ENCODE measurements around the gene PPP1R13L.
"Not testable (repeated sequence)": the region's sequence is repeated elsewhere in the genome, so short reads cannot be mapped to it uniquely, and the experiment has no call there.

PPP1R13L gene

DNA sequence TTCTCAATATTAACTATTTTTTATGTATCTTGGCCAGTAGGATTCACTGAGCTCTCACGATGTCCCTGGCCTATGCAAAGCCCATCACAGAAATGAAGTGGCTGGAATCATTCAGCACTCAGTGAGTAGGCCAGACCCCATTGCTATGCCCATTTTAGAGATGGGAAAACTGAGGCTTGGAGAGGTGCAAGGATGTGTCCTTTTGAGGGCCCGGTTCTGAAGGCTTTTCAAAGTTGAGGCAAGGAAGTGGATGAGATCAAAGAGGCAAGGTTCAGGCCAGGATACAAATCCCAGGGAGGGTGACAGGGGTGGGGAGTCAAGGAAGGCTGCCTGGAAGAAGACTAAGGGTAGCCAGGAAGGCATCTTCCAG is 37.5 kb upstream of the PPP1R13L start:
- H3K4me1 Mint-ChIP-seq = peaks cover 61% of the 10 kb centered on the region
- peak overlapping the region; percentile 98 for H3K27ac Mint-ChIP-seq
- DNase-seq (ENCODE audit: low spot score in 2 of 2) (no peak), ATAC-seq (no peak)
- peaks cover 20% of the 10 kb centered on the region for H3K36me3 Mint-ChIP-seq
- H3K4me3 Mint-ChIP-seq = peak overlapping the region; percentile 90
- no peaks in the 10 kb centered on the region for H3K9me3 Mint-ChIP-seq

DNA sequence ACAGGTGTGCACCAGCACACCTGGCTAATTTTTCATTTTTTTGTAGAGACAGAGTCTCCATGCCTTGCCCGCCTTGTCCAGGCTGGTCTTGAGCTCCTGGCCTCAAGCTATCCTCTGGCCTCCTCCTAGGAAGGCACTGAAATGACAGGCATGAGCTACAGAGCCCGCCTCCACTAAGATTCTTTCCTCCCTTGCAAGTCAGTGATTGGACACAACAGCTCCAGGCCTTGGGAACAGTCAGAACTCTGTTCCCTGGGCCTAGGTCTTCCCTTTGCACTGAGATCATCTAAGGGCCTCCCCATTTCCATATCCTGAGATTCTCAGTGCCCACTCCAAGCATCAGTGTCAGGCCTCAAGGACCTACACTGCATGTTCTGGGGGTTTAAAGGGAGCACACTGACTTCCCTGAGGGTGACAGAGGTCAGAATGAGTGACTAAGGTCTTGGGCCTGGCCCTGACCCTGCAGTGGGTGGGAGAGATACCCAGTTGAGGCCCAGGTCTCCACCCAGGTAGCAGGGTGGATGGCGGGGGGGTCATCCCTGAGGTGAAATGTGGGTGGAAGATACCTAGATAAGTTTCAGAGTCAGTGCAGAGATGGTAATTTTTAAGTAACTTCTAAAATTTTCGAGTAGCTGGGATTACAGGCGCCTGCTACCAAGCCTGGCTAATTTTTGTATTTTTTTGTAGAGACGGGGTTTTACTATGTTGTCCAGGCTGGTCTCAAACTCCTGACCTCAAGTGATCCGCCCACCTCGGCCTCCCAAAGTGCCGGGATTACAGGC is 36.2 kb upstream of the PPP1R13L start:
- H3K27ac Mint-ChIP-seq = peak overlapping the region; percentile 87
- no peak for ATAC-seq
- peaks cover 53% of the 10 kb centered on the region for H3K4me1 Mint-ChIP-seq
- H3K36me3 Mint-ChIP-seq = peaks cover 13% of the 10 kb centered on the region
- H3K4me3 Mint-ChIP-seq = peak overlapping the region; percentile 72
- DNase-seq (ENCODE audit: low spot score in 2 of 2) = no peak
- H3K9me3 Mint-ChIP-seq = no peaks in the 10 kb centered on the region

DNA sequence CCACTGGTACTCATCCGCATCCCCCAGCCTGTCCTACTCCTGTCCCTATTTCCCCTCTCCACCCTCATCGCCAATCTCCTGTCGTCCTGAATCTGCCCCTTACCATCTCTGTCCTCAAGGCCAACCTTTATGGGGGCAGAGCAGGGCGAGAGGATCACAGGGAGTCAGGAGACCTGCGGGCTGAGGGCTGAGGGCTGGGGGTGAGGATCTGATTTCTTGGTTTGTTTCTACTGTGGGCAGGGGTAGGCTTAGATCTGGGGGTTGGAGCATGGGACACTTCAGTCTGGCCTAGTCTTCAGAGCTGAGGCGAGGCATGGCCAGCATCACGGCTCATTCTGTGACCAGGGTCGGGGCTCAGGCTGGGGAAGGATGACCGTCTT is 35.4 kb upstream of the PPP1R13L start:
- Mint-ChIP-seq H3K4me3 (peak overlapping the region; percentile 72), H3K36me3 (peaks cover 13% of the 10 kb centered on the region), H3K27ac (peak overlapping the region; percentile 87), H3K4me1 (peaks cover 45% of the 10 kb centered on the region), H3K9me3 (no peaks in the 10 kb centered on the region)
- peak in 1 of 2 donors; percentile 62 for DNase-seq (ENCODE audit: low spot score in 2 of 2)
- no peak for ATAC-seq

DNA sequence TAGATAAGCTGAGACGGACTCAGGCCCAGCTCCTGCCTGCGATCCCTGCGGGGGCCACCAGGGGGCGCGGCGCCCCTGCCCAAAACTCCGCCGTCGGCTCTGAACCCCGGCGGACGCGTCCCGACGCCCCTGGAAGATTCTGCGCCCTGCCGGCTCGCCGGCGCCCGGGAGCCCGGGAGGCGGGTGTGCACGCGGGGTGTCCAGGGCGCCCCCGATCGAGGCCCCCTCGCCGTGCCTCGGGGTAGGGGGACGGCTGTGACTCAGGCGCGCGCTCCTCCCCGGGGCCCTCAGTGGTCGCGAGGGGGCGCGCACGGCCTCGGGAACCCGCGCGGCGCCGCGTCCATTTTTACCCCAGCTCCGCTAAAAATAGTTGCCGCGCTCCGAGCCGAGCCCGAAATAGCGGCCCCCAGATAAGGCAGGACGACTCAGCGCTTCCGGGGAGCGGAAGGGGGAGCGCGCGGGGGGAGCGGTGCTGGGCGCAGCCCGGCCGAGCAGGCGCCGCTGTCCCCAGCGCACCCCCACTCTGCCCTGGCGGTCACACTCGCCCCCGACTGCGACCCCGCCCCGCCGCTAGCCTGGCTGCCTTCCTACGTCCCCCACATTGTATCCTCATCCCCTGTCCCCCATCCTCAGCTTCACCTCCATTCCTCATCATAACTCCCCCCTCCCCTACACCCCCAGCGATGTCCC is 34.8 kb upstream of the PPP1R13L start:
- peak; percentile 85 for ATAC-seq
- H3K4me3 Mint-ChIP-seq = peak overlapping the region; percentile 72

DNA sequence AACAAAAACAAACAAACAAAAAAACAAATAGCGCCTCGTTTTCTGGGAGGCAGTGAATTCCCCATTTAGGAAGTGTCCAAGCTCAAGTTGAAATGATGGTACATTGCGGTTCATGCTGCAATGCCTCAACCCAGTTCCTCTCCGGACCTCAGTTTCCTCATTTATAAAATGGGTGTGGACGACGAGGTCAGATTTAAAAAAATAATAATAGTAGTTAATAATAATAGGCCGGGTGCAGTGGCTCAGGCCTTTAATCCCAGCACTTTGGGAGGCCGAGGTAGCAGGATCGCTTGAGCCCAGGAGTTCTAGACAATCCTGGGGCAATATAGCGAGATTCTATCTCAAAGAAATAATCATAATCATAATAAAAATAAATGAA is 34.3 kb upstream of the PPP1R13L start:
- no peak for ATAC-seq
- no peaks in the 10 kb centered on the region for H3K9me3 Mint-ChIP-seq
- H3K36me3 Mint-ChIP-seq = peaks cover 13% of the 10 kb centered on the region
- H3K27ac Mint-ChIP-seq = no peak overlapping the region
- H3K4me3 Mint-ChIP-seq = peak overlapping the region; percentile 72
- peaks cover 34% of the 10 kb centered on the region for H3K4me1 Mint-ChIP-seq
- no peak for DNase-seq (ENCODE audit: low spot score in 2 of 2)

More for the DNA sequence above, 34.8 kb upstream of the PPP1R13L start:
- Mint-ChIP-seq H3K9me3 (no peaks in the 10 kb centered on the region), H3K36me3 (peaks cover 13% of the 10 kb centered on the region), H3K27ac (peak overlapping the region; percentile 87), H3K4me1 (peaks cover 40% of the 10 kb centered on the region)
- peak; percentile 93 to 95 for DNase-seq (ENCODE audit: low spot score in 2 of 2)

DNA sequence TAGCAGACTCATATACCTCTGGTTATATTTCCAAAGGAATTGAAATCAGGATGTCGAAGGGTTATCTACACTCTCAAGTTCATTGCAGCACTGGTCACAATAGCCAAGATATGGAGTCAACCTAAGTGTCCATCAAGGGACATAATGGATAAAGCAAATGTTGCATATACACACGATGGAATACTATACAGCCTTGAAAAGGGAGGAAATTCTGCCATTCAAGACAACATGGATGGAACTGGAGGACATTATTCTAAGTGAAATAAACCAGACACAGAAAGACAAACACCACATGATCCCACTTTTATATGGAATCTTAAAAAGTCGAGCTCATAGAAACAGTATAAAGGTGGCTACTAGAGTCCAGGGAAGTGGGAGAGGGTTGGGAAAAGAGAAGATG is 32.5 kb upstream of the PPP1R13L start:
- peaks cover 16% of the 10 kb centered on the region for H3K4me1 Mint-ChIP-seq
- no peak overlapping the region for H3K27ac Mint-ChIP-seq

DNA sequence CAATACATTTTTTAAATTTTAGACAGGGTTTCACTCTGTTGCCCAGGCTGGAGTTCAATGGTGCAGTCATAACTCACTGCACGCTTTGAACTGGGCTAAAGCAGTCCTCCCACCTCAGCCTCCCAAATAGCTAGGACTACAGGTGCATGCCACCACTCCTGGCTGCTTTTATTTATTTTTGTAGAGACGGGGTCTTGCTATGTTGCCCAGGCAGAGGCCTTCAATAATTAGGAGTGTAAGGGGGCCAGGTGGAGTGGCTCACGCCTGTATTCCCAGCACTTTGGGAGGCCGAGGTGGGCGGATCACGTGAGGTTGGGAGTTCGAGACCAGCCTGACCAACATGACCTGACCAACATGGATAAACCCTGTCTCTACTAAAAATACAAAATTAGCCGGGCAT is 27.7 kb upstream of the PPP1R13L start:
- not testable (repeated sequence) for H3K9me3 Mint-ChIP-seq; DNase-seq (ENCODE audit: low spot score in 2 of 2); H3K36me3 Mint-ChIP-seq; ATAC-seq; H3K4me3 Mint-ChIP-seq; H3K27ac Mint-ChIP-seq
- peaks cover 11% of the 10 kb centered on the region for H3K4me1 Mint-ChIP-seq

More for the DNA sequence above, 32.5 kb upstream of the PPP1R13L start:
- H3K9me3 Mint-ChIP-seq = no peaks in the 10 kb centered on the region
- H3K4me3 Mint-ChIP-seq = no peak overlapping the region
- DNase-seq (ENCODE audit: low spot score in 2 of 2) = no peak
- ATAC-seq = no peak
- no peaks in the 10 kb centered on the region for H3K36me3 Mint-ChIP-seq

DNA sequence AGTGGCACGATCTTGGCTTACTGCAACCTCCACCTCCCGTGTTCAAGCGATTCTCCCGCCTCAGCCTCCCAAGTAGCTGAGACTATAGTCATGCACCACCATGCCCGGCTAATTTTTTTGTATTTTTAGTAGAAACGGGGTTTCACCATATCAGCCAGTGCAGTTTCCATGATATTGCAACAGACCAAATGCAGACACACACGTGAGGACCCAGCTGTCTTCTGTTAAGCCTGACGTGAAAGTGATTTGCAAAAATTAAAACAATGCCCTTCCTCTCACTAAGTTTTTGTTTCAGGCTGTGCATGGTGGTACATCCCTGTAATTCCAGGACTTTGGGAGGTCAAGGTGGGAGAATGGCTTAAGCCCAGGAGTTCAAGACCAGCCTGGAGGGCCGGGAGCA is 26.1 kb upstream of the PPP1R13L start:
- H3K4me3 Mint-ChIP-seq; H3K36me3 Mint-ChIP-seq; H3K27ac Mint-ChIP-seq; ATAC-seq; DNase-seq (ENCODE audit: low spot score in 2 of 2); H3K9me3 Mint-ChIP-seq: not testable (repeated sequence)
- H3K4me1 Mint-ChIP-seq = peaks cover 18% of the 10 kb centered on the region

DNA sequence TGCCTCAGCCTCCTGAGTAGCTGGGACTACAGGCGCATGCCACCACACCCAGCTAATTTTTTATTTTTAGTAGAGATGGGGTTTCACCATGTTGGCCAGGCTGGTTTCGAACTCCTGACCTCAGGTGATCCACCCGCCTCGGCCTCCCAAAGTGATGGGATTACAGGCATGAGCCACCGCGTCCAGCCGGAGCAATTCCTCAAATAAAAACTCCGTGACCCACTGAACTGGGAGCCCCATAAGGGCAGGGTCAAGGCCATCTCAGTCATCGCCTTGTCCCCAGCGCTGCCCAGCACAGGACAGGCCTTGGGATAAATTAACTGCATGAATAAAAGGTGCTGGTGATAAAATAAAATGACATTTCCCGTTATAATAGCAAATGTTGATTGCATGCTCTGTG is 25.0 kb upstream of the PPP1R13L start:
- not testable (repeated sequence) for H3K4me3 Mint-ChIP-seq; ATAC-seq; H3K27ac Mint-ChIP-seq; H3K9me3 Mint-ChIP-seq; DNase-seq (ENCODE audit: low spot score in 2 of 2); H3K36me3 Mint-ChIP-seq
- peaks cover 18% of the 10 kb centered on the region for H3K4me1 Mint-ChIP-seq

DNA sequence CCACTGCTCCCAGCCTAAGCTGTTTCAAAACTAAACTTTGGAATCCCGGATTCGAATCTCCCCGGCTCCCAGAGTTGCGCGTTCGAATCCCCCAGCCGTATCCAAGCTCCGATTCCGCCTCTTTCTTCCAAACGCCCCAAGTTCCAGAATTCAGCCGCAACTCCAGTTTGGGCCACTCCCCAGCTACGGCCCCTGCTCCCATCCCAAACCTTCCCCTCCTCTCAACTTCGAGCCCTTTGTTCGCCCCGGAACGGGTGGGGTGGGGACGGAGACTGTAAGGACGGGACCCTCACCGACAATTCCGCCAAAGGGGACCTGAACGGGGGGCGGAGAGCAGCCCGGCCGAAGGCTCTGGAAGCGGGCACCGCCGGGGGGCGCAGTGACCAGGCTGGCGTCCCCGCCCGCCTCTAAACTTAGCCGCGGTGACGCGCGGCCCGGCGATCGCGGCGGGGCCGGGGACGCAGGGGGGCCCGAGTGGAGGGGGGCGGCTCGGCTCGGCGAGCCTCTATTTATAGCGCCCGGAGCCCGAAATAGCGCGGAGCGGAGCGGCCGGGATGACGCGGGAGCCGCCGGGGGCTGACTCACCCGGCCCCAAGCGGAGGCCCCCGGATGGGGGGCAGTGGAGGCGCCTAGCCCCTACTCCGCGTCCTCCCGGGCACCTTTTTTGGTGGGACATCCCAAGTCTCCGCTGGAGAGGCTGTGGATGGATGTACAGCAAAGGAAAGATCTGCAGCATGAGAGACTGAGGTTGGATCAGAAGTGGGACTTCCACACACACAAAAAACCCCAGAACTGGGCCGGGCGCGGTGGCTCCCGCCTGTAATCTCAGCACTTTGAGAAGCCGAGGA is 23.7 kb upstream of the PPP1R13L start:
- ATAC-seq = peak; percentile 34

DNA sequence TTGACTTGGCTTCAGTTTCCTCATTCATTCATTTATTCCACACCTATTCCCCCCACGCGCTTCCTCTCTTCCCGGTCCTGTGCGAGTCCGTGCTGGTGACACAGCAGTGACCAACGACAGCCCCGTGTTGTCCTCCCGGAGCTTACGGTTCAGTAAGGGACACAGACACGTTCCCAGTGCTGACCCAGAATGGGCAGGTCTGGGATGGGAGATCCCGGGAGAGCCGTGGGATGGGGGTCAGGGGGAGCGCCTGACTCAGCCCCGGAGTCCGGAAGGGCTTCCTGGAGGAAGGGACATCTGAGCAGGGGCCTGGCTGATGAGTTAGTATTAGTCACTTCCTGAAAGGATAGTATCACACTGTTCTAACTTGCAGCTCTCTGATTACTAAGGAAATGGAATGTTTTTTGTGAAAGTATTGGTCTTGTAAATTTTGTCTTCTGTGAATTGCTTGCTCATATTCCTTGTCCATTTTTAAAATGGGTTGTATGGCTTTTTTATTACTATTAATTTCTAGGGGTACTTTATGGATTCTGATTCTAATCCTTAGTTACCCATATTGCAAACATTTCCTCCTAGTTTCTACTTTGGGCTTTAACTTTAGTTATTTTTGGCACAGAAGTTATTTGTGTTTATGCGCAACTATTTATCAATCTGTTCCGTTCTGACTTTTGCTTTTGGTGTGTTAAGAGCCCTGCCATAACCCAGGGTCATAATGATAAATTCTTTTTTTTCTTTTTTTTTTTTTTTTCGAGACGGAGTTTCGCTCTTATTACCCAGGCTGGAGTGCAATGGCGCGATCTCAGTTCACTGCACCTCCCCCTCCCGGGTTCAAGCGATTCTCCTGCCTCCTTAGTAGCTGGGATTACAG is 19.6 kb upstream of the PPP1R13L start:
- Mint-ChIP-seq H3K4me3 (peak overlapping the region; percentile 93), H3K27ac (peak overlapping the region; percentile 95), H3K9me3 (no peaks in the 10 kb centered on the region), H3K36me3 (peaks cover 44% of the 10 kb centered on the region), H3K4me1 (peaks cover 63% of the 10 kb centered on the region)
- ATAC-seq = peak; percentile 78
- peak; percentile 48 to 82 for DNase-seq (ENCODE audit: low spot score in 2 of 2)

More for the DNA sequence above, 23.7 kb upstream of the PPP1R13L start:
- Mint-ChIP-seq H3K4me3 (peak overlapping the region; percentile 84), H3K27ac (peak overlapping the region; percentile 88), H3K36me3 (peaks cover 13% of the 10 kb centered on the region), H3K4me1 (peaks cover 29% of the 10 kb centered on the region), H3K9me3 (no peaks in the 10 kb centered on the region)
- peak in 1 of 2 donors; percentile 64 for DNase-seq (ENCODE audit: low spot score in 2 of 2)

DNA sequence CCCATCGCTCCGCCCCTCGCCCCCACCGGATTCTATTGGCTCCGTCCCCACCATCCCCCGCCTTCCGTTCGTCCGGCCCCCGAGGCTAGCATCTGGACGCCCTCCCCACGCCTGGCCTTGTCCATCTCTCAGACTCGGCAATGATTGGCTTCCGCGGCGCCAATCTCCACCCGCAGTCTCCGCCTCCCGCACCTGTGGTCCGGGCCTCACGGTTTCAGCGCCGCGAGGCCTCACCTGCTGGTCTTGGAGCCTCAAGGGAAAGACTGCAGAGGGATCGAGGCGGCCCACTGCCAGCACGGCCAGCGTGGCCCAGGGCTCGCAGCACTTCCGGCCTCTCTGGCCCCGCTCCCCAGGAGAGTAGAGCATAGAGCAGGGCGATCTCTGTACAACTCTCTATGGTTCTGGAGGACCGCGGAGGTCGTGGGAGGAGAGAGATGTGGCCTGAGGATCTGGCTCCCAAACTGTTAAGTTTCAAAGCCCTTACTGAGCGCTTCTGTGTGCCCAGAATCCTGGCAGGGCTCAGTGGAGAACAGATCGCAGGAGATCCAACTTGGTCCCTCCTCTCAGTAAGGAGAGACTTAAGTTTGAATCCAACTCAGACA is 18.8 kb upstream of the PPP1R13L start, which contains the start of gene ERCC1:
Gene ERCC1, minus strand, starts transcription at position 329 of the 602 bp plus-strand sequence. CDS start 543 bp downstream, outside the sequence.
- Mint-ChIP-seq H3K4me1 (peaks cover 70% of the 10 kb centered on the region), H3K27ac (peak within 1 kb of the TSS; percentile 95), H3K36me3 (peaks cover 44% of the 10 kb centered on the region), H3K9me3 (no peaks in the 10 kb centered on the region), H3K4me3 (peak within 1 kb of the TSS; percentile 93)
- peak; percentile 72 to 96 for DNase-seq (ENCODE audit: low spot score in 2 of 2)
- ATAC-seq = peak; percentile 82

DNA sequence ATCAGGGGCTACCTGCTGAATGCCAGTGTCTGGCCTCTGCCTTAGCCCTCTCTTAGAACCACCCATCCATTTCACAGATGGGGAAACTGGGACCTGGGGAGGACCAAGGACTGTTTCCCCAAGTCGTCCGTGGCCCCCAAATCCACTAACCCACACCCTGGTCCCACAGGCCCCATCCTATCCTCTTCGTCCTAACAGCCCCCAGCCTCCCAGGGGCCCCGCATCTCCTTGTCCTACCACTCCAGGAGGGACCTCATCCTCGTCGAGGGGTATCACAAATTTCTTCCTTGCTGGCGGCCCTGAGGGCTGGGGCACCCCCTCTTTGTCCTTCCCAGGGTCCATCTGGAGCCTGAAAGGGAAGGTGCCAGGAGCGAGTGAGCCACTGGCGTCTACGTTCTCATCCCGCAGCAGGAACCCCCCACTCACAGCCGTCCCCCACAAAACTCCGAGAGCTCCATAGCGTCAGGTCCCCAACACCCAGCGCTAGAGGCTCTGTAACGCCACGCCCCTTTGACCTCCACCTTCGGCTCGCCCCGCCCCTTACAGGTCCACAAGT is 18.2 kb upstream of the PPP1R13L start:
- peak overlapping the region; percentile 93 for H3K4me3 Mint-ChIP-seq

More for the DNA sequence above, 18.2 kb upstream of the PPP1R13L start:
- peaks cover 48% of the 10 kb centered on the region for H3K36me3 Mint-ChIP-seq
- DNase-seq (ENCODE audit: low spot score in 2 of 2) (no peak), ATAC-seq (no peak)
- H3K9me3 Mint-ChIP-seq = no peaks in the 10 kb centered on the region
- H3K4me1 Mint-ChIP-seq = peaks cover 69% of the 10 kb centered on the region
- H3K27ac Mint-ChIP-seq = peak overlapping the region; percentile 95
